Cardiac muscle cell (in vitro differentiated cells and primary cell): ENCODE measurements around the gene N4BP2. TPM values are rescaled to one million over a fixed set of nuclear protein-coding genes. Genes with fewer than 3 reads are reported as not detected.
"Not testable (repeated sequence)": the region's sequence is repeated elsewhere in the genome, so short reads cannot be mapped to it uniquely, and the experiment has no call there.

Experiments used
- DNase-seq, 2 donors: peaks; one replicate each; pipeline versions ENCODE4 v3.0.0 to v3.0.0-alpha.2; 2010 to 2017; ENCODE audit warnings: low read depth in 1 of 2, low spot score in 1 of 2
- H3K27ac ChIP-seq: fragments of 200-600 bp; sonication (generic); 2 replicates; pipeline ENCODE4 v1.5.1; 2016
- H3K27me3 ChIP-seq: fragments of 200-600 bp; sonication (generic); 2 replicates; pipeline ENCODE4 v1.6.0; 2016; ENCODE audit warnings: control low read depth
- H3K36me3 ChIP-seq: fragments of 200-600 bp; sonication (generic); 2 replicates; pipeline ENCODE4 v1.5.1; 2016; ENCODE audit warnings: control low read depth
- H3K4me1 ChIP-seq: fragments of 200-600 bp; sonication (generic); 2 replicates; pipeline ENCODE4 v1.8.1; 2017; ENCODE audit warnings: low read depth, mild to moderate bottlenecking, mixed run types
- H3K4me3 ChIP-seq: fragments of 200-600 bp; sonication (generic); 2 replicates; pipeline ENCODE4 v1.5.1; 2016; ENCODE audit warnings: mild to moderate bottlenecking
- H3K9me3 ChIP-seq: fragments of 200-600 bp; sonication (generic); 2 replicates; pipeline ENCODE4 v1.5.1; 2017; ENCODE audit warnings: low read depth, mild to moderate bottlenecking, control low read depth
- polyA plus RNA-seq: library from polyadenylated mRNA; unstranded; fragments of >200 nt; fragmentation: Nextera tagmentation; extraction: Ambion mirVana; gene quantifications from 2 replicates; pipeline ENCODE4 v1.2.1, GENCODE V29; 2016
- total RNA-seq: library from RNA; depleted of rRNA; stranded (reverse); fragments of >200 nt; gene quantifications from 2 replicates; pipeline ENCODE4 v1.2.3, GENCODE V29; 2016
- TF ChIP-seq, protein P1 (sequence below): IDR thresholded peaks from 2 replicates; pipeline ENCODE4 v1.5.1; 2012; ENCODE audit warnings: low read depth, mild to moderate bottlenecking, low read length

The N4BP2 gene
- total and polyA plus RNA-seq, 2 experiments from 2014 or later, result 22.1 to 27.9 TPM

DNA sequence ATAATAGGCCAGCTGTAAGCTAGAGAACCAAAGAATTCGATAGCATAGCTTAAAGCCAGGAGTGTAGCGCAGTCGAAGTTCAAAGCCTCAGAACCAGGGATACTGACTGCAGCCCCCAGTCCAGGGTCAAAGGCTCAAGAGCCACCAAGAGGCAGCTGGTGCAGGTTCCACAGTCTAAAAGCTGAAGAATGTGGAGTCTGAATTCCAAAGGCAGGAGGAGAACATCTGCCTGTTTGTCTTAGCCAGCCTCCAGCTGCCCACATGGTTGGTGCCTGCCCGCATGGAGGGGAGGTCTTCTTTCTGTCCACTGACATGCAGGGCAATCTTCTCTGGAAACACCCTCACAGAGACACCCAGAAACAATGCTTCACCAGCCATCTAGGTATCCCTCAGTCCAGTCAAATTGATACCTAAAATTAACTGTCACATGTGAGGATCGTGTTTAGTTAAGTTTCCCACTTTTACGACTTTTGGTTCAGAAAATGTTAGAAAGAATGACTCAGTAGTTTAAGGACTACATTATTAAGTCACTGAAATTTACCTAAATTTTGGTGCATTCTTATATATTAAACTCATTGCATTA lies 87.4 kb downstream of the N4BP2 start:
- H3K27ac ChIP-seq, result no peak overlapping the region
- peaks cover 29% of the 10 kb centered on the region for H3K36me3 ChIP-seq
- H3K9me3 ChIP-seq, result no peaks in the 10 kb centered on the region
- DNase-seq, result no peak
- H3K4me3 ChIP-seq, result no peak overlapping the region
- no peaks in the 10 kb centered on the region for H3K27me3 ChIP-seq
- TF ChIP-seq, protein P1, sequence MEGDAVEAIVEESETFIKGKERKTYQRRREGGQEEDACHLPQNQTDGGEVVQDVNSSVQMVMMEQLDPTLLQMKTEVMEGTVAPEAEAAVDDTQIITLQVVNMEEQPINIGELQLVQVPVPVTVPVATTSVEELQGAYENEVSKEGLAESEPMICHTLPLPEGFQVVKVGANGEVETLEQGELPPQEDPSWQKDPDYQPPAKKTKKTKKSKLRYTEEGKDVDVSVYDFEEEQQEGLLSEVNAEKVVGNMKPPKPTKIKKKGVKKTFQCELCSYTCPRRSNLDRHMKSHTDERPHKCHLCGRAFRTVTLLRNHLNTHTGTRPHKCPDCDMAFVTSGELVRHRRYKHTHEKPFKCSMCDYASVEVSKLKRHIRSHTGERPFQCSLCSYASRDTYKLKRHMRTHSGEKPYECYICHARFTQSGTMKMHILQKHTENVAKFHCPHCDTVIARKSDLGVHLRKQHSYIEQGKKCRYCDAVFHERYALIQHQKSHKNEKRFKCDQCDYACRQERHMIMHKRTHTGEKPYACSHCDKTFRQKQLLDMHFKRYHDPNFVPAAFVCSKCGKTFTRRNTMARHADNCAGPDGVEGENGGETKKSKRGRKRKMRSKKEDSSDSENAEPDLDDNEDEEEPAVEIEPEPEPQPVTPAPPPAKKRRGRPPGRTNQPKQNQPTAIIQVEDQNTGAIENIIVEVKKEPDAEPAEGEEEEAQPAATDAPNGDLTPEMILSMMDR, result no peak
- no peaks in the 10 kb centered on the region for H3K4me1 ChIP-seq

- no peaks in the 10 kb centered on the region for H3K4me1 ChIP-seq
- no peak overlapping the region for H3K4me3 ChIP-seq
- no peak overlapping the region for H3K27ac ChIP-seq
- peaks cover 29% of the 10 kb centered on the region for H3K36me3 ChIP-seq
- TF ChIP-seq, protein P1, result no peak
- no peaks in the 10 kb centered on the region for H3K27me3 ChIP-seq
- no peaks in the 10 kb centered on the region for H3K9me3 ChIP-seq
- DNase-seq, result no peak
Observed at GRCh38 chr4:40144716-40145115, 88.1 kb downstream of the N4BP2 start.

DNA sequence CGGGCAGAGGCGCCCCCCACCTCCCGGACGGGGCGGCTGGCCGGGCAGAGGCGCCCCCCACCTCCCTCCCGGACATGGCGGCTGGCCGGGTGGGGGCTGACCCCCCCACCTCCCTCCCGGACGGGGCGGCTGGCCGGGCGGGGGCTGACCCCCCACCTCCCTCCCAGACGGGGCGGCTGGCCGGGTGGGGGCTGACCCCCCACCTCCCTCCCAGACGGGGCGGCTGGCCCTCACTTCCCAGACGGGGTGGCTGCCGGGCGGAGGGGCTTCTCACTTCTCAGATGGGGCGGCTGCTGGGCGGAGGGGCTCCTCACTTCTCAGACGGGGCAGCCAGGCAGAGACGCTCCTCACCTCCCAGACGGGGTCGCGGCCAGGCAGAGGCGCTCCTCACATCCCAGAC lies 90.8 kb downstream of the N4BP2 start:
- DNase-seq, H3K4me1 ChIP-seq, H3K9me3 ChIP-seq, H3K27me3 ChIP-seq, H3K4me3 ChIP-seq, H3K27ac ChIP-seq: not testable (repeated sequence)
- H3K36me3 ChIP-seq, result peaks cover 26% of the 10 kb centered on the region

DNA sequence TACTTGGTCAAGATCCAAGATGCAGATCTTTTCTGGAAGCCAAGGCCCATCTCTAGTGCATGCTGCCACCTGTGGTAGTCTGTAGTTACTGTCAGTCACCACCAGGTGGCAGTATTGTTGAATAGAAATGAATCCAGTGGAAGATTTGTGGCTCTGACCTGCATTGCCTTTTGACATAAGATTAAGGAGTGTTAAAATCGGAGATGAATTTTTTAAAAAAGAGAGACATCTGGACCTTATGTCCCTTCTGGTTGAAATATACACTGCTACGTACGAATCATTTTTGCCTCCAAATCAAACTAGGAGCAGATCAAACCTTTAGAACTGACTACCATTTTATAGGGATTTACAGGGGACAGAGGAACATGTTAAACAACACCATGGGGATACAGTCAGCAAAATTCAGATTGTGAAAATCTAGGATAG lies 93.3 kb downstream of the N4BP2 start:
- Histone ChIP-seq H3K4me1 (no peaks in the 10 kb centered on the region), H3K36me3 (peaks cover 15% of the 10 kb centered on the region), H3K9me3 (no peaks in the 10 kb centered on the region), H3K27ac (no peak overlapping the region), H3K4me3 (no peak overlapping the region), H3K27me3 (no peaks in the 10 kb centered on the region)
- TF ChIP-seq, protein P1, result peak; percentile 69
- peak; percentile 57 to 82 for DNase-seq

DNA sequence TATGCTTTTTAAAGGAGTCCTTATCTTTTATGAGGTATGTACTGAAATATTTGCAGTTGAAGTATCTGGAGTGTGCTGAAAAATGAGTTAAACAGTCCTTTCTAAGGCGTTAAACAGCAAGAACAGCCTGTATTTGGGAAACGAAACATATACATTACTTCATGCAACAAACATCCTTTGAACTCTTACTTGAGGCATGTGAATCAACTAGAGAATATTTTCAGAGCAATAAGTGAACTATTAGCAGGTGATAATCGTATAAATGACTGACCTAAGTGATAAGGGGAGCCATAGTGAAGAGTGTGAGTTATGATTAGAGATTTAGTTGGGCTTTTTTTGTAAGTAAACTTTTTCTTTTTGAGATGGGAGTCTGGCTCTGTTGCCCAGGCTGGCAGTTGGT lies 94.3 kb downstream of the N4BP2 start:
- no peaks in the 10 kb centered on the region for H3K9me3 ChIP-seq
- H3K27me3 ChIP-seq, result no peaks in the 10 kb centered on the region
- peaks cover 11% of the 10 kb centered on the region for H3K36me3 ChIP-seq
- H3K27ac ChIP-seq, result no peak overlapping the region
- no peak overlapping the region for H3K4me3 ChIP-seq
- no peaks in the 10 kb centered on the region for H3K4me1 ChIP-seq
- no peak for DNase-seq
- TF ChIP-seq, protein P1, result no peak

DNA sequence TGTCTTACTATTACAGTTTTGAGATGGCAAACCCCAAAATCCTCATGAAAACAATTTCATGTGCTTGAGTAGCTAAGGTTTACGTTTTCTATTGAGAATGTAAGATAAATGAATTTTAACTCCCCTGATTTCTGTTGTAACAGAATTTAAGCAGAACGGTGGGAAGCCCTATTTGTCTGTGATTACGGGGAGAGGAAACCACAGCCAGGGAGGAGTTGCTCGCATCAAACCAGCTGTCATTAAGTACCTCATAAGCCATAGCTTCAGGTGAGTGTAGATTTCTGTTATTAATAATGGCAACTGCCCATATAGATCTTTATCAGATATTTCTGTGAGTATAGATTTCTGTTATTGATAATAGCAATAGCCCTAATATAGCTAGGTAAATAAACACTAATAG lies 96.0 kb downstream of the N4BP2 start:
- Histone ChIP-seq H3K27me3 (no peaks in the 10 kb centered on the region), H3K9me3 (no peaks in the 10 kb centered on the region), H3K4me3 (no peak overlapping the region), H3K27ac (no peak overlapping the region), H3K4me1 (no peaks in the 10 kb centered on the region), H3K36me3 (peaks cover 6% of the 10 kb centered on the region)
- DNase-seq, result no peak
- TF ChIP-seq, protein P1, result no peak
